ENCODE measurements around the gene LAMTOR1.

The LAMTOR1 gene

DNA sequence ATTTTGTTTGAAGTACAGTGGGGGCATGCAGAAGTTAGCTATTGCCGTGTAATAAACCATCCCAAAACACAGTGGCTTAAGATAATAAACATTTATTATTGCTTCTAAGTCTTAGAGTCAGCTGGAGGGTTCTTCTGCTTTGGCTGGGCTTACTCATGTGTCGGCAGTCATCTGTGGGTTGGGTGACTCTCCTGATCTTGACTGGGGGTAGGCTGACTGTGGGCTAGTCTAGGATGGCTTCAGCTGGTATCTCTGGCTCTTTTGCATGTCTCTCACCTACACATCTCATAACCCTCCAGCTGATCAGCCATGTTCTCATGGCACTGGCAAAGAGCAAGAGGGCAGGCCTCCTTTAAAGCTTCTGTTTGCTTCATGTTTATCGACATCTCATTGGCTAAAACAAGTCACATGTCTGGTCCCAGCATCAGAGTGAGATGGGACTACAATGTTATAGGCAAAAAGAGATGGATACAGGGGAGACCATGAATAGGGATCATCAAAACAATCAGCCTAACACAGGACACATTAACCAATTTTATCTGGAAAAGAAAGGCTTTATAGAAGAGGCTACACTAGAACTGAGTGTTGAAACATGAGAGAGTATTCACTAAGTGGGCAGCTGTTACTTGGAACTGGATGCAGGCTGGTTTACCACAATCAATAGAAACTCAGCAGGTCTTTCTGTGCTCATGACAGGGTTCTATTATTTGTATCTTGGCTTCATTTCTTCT, 17.3 kb downstream of the LAMTOR1 start:
- in situ Hi-C loops (cut with MboI; ENCODE audit: low pct_unique_long_range_greater_than_20kb, low sequenced_read_pairs): no loop called here
- no peak for DNase-seq

- in situ Hi-C loops (cut with MboI; ENCODE audit: low pct_unique_long_range_greater_than_20kb, low sequenced_read_pairs): no loop called here
- DNase-seq: no peak
Observed at GRCh38 chr11:72084965-72085364, 18.1 kb downstream of the LAMTOR1 start.

DNA sequence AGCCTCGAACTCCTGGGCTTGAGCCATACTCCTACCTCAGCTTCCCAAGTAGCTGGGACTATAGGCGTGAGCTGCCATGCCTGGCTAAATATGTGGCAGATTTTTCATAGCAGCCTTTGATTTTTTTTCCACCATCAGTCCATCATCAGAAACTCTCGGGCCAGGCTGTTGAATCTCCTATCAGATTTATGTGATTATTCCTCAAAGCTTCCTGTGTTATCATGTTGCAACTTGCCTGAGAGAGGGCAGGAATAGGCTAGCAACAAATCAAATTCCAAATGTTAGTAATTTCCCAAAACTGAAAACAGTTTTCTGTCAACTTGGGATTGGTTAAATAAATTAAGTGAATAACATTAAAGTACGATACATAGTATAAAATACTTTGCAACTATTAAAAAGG, 19.0 kb downstream of the LAMTOR1 start:
- no peak for DNase-seq
- in situ Hi-C loops (cut with MboI; ENCODE audit: low pct_unique_long_range_greater_than_20kb, low sequenced_read_pairs): no loop called here

- DNase-seq: no peak
- in situ Hi-C loops (cut with MboI; ENCODE audit: low pct_unique_long_range_greater_than_20kb, low sequenced_read_pairs): no loop called here
Observed at GRCh38 chr11:72083414-72083813, 19.7 kb downstream of the LAMTOR1 start.

DNA sequence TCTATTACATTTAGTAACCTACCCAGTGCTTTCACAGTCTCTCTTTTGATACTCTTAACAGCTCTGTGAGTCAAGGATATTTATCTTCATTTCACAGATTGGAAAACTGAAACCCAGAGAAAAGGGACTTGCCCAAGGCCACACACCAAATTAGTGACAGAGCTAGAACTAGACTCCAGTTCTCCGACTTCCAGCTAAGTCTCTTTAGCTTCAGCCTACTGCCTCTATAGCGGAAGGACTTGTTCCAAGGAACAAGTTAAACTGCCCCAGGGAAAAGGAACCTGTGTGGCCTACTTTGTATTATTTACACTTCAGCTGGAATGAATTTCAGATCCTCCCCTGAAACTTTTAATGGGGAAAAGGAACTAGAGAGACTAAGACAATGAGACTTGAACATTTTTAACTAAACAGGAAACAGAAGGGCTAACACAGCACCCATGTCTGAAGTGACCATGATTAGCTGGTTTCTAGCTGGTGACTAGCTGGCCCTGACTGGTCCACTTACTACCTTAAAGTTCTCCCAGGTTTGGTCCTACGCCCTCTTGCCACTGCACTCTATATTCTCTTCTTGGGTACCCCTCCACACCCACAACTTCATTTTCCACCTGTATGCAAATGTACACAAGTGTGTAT, 21.2 kb downstream of the LAMTOR1 start:
- in situ Hi-C loops (cut with MboI; ENCODE audit: low pct_unique_long_range_greater_than_20kb, low sequenced_read_pairs): no loop called here
- DNase-seq: peak; percentile 18

GRCh38 chr11:72081184-72081644, 21.9 kb downstream of the LAMTOR1 start:
- no peak for DNase-seq
- in situ Hi-C loops (cut with MboI; ENCODE audit: low pct_unique_long_range_greater_than_20kb, low sequenced_read_pairs): no loop called here

- DNase-seq: peak; percentile 100
- in situ Hi-C loops (cut with MboI; ENCODE audit: low pct_unique_long_range_greater_than_20kb, low sequenced_read_pairs): no loop called here
Observed at GRCh38 chr11:72080326-72081183, 22.5 kb downstream of the LAMTOR1 start, which contains the start of the genes LRRC51 and NUMA1. Gene LRRC51, plus strand, starts transcription at chr11:72080850. Its CDS starts 8,234 bp downstream, at chr11:72089084. Gene NUMA1, minus strand, starts transcription at chr11:72080542. Its CDS starts 44,599 bp downstream, at chr11:72035943.

- in situ Hi-C loops (cut with MboI; ENCODE audit: low pct_unique_long_range_greater_than_20kb, low sequenced_read_pairs): no loop called here
- no peak for DNase-seq
Observed at GRCh38 chr11:72079819-72080325, 23.2 kb downstream of the LAMTOR1 start.

DNA sequence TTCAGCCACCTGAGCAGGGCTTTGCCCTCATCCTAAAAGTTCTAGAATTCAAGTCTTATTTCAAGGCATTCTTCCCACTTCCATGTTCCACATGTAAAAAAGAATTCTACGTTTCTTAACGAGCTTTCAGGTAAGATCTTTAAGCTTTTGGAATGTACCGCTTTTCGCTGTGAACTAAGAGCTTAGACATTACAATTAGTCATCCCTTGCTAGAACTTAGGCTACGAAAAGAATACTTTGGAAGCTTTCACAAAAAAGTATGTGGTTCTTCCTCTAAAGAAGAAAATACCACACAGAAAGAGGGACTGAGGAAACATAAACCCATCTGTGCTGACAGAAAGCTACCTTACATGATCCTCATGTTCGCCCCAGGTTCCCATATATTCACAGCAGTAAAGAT, 24.6 kb downstream of the LAMTOR1 start:
- in situ Hi-C loops (cut with MboI; ENCODE audit: low pct_unique_long_range_greater_than_20kb, low sequenced_read_pairs): no loop called here
- DNase-seq: no peak

DNA sequence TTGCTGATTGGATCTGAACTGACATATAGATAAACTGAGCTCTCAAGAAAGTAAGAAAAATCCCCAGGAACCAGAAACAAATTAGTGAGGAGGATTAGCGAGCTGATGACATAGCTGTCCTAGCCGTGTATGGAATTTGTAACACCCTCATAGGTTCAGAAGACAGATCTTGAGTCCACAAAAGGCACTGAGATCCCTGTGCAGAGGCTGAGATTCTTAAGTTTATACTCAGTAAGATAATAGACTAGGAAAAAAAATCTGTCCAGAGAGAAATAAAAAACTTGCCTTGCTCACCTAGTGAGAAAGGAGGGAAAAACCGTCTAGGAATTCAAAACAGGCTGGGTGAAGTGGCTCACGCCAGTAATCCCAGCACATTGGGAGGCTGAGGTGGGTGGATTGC, 27.3 kb downstream of the LAMTOR1 start:
- in situ Hi-C loops (cut with MboI; ENCODE audit: low pct_unique_long_range_greater_than_20kb, low sequenced_read_pairs): no loop called here

DNA sequence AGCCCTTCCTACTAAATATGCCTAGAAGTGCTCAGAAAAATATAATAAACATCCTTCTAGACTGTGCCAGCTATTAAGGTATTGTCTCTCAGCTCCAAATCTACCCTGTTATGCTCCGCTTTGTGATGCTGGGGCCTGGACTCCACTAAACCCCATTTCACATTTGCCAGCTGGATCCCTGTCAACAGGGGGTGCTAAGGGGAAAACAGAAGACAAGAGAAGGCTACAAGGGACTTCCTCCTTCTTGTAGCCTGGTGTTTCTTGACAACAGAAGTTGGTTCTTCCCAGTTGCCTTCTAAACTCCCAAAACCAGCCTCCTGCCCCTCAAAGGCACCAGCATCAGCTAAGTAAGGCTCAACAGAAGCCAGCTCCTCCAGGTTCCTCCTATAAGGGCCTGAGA, 28.0 kb downstream of the LAMTOR1 start:
- peak; percentile 69 for DNase-seq
- in situ Hi-C loops (cut with MboI; ENCODE audit: low pct_unique_long_range_greater_than_20kb, low sequenced_read_pairs): no loop called here

More for the DNA sequence above, 27.3 kb downstream of the LAMTOR1 start:
- no peak for DNase-seq

GRCh38 chr11:72072348-72072747, 30.7 kb downstream of the LAMTOR1 start:
- in situ Hi-C loops (cut with MboI; ENCODE audit: low pct_unique_long_range_greater_than_20kb, low sequenced_read_pairs): no loop called here
- no peak for DNase-seq

GRCh38 chr11:72070491-72070890, 32.6 kb downstream of the LAMTOR1 start:
- in situ Hi-C loops (cut with MboI; ENCODE audit: low pct_unique_long_range_greater_than_20kb, low sequenced_read_pairs): no loop called here
- no peak for DNase-seq

- in situ Hi-C loops (cut with MboI; ENCODE audit: low pct_unique_long_range_greater_than_20kb, low sequenced_read_pairs): no loop called here
- DNase-seq: no peak
Observed at GRCh38 chr11:72069787-72070251, 33.3 kb downstream of the LAMTOR1 start.

GRCh38 chr11:72069200-72069599, 33.9 kb downstream of the LAMTOR1 start:
- in situ Hi-C loops (cut with MboI; ENCODE audit: low pct_unique_long_range_greater_than_20kb, low sequenced_read_pairs): no loop called here
- DNase-seq: no peak

DNA sequence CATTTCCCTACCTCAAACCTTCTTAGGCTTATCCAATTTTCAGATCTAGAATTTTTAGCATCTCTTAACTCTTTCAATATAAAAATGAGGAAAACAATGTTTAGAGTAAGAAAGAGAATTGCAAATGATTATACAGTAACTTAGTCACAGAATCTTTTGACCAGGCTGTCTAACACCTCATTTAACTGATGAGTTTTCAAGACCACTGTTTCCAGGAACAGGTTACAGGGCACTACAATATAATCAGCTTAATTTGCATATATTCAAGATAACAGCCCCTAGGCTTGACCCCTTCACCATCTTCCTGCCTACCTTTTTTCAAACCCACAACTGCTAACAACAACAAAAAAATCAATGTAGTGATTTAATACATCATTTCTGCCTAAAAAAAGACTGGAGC, 35.4 kb downstream of the LAMTOR1 start:
- in situ Hi-C loops (cut with MboI; ENCODE audit: low pct_unique_long_range_greater_than_20kb, low sequenced_read_pairs): no loop called here
- DNase-seq: no peak

DNA sequence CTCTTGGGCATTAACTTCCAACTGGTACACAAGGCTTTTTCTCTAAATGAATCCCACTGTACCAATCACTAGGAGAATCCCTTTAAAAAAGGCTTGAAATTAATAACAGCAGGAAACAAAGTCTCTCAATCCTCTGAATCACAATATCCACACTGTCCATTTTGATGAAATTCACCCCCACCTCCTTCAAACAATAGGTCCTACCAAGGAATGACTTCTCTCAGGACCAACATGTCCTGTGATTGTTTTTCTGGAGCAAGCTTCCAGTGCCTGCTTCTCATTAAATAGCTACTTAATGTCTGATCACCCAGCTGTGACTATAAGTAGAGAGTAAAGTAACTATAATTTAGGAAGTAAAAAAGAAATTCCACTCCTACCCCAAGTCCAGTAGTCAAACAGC, 35.8 kb downstream of the LAMTOR1 start:
- DNase-seq: no peak

GRCh38 chr11:72066855-72067254, 36.2 kb downstream of the LAMTOR1 start:
- DNase-seq: no peak
- in situ Hi-C loops (cut with MboI; ENCODE audit: low pct_unique_long_range_greater_than_20kb, low sequenced_read_pairs): no loop called here

More for the DNA sequence above, 35.8 kb downstream of the LAMTOR1 start:
- in situ Hi-C loops (cut with MboI; ENCODE audit: low pct_unique_long_range_greater_than_20kb, low sequenced_read_pairs): no loop called here

DNA sequence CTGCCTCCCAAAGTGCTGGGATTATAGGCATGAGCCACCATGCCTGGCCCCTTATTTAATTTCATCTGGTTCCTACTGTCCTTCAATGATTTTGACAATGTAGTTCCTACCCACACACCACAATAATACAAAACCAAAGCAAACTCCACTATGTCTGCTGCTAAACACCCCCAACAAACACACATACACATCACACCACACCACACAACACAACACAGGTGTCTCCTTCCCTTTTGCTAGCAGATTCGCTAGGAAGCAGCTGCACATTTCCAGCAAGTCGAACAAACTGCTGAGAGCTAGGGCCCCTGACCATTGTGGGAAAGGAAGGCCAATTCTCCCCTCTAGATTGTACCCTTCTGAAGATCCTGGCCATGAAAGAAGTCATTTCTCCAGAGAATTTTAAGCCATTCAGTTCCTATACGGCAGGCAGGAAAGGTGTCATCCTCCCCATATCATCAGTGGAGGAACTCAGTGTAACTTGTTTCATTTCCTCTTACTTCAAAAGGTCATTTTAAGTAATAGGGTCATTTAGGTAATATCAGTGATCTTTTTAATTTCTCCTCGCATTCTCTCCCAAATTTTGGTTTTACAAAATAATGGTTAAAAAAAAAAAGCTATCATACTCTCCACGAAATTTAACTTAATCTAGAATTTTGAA, 41.2 kb downstream of the LAMTOR1 start:
- no peak for DNase-seq
- in situ Hi-C loops (cut with MboI; ENCODE audit: low pct_unique_long_range_greater_than_20kb, low sequenced_read_pairs): no loop called here
